ENCODE measurements around the gene INTU. TPM values are rescaled to one million over a fixed set of nuclear protein-coding genes. Genes with fewer than 3 reads are reported as not detected.

The INTU gene
- total and polyA plus RNA-seq, 9 of the 15 experiments (the other 6 are each of a cell fraction or from before 2014, with no cell fraction given) = 1.5 to 8.9 (median 3.9) TPM

DNA sequence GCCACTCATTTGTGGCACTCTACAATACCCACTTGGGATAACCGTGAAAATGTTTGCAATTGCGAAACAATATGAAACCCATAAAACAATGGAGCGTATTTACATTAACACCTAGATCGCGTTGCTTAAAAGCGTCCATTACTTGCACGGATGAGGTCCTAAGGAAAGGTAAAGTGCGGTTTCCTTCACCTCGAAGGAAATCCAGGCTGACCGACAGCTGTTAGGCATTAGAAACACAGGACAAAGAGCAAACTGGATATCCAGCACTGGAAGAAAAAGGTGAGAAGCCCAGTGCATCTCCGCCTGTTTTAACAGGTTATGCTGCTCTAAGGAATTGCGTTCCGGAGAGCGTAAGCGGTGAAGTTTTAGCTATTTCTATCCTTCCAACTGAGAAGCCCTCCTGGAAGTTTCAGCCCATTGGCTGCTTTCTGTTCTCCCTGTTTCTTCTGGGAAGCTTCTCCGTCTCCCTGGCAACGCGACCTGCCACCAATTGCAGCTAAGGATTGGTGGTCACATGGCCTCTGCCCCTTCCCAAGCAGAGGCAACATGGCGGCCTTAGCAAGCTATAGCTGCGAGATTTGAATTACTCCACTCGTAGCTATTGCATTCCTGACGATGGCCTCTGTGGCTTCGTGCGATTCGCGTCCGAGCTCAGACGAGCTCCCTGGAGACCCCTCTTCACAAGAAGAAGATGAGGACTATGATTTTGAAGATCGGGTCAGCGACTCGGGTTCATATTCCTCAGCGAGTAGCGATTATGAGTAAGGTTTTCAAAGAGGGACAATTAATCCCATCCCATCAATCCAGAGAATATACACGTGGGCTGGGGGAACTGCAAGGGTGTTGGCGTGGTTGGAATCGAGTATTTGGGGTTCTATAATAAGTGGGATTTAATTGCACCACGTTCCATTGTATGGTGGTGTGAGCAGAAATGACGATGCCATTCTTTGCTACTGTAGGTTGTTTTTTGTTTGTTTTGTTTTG is at the start of gene INTU (continued):
- TF ChIP-seq, protein P1, sequence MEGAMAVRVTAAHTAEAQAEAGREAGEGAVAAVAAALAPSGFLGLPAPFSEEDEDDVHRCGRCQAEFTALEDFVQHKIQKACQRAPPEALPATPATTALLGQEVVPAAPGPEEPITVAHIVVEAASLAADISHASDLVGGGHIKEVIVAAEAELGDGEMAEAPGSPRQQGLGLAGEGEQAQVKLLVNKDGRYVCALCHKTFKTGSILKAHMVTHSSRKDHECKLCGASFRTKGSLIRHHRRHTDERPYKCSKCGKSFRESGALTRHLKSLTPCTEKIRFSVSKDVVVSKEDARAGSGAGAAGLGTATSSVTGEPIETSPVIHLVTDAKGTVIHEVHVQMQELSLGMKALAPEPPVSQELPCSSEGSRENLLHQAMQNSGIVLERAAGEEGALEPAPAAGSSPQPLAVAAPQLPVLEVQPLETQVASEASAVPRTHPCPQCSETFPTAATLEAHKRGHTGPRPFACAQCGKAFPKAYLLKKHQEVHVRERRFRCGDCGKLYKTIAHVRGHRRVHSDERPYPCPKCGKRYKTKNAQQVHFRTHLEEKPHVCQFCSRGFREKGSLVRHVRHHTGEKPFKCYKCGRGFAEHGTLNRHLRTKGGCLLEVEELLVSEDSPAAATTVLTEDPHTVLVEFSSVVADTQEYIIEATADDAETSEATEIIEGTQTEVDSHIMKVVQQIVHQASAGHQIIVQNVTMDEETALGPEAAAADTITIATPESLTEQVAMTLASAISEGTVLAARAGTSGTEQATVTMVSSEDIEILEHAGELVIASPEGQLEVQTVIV (CRISPR knock-in tag; IDR thresholded peaks at IDR 0.05; ENCODE audit: borderline replicate concordance) = no peak
- TF ChIP-seq POU5F1 (IDR thresholded peaks at IDR 0.05; ENCODE audit: borderline replicate concordance, low read depth, low read length, partially characterized antibody) = no peak
- TF ChIP-seq, protein P2, sequence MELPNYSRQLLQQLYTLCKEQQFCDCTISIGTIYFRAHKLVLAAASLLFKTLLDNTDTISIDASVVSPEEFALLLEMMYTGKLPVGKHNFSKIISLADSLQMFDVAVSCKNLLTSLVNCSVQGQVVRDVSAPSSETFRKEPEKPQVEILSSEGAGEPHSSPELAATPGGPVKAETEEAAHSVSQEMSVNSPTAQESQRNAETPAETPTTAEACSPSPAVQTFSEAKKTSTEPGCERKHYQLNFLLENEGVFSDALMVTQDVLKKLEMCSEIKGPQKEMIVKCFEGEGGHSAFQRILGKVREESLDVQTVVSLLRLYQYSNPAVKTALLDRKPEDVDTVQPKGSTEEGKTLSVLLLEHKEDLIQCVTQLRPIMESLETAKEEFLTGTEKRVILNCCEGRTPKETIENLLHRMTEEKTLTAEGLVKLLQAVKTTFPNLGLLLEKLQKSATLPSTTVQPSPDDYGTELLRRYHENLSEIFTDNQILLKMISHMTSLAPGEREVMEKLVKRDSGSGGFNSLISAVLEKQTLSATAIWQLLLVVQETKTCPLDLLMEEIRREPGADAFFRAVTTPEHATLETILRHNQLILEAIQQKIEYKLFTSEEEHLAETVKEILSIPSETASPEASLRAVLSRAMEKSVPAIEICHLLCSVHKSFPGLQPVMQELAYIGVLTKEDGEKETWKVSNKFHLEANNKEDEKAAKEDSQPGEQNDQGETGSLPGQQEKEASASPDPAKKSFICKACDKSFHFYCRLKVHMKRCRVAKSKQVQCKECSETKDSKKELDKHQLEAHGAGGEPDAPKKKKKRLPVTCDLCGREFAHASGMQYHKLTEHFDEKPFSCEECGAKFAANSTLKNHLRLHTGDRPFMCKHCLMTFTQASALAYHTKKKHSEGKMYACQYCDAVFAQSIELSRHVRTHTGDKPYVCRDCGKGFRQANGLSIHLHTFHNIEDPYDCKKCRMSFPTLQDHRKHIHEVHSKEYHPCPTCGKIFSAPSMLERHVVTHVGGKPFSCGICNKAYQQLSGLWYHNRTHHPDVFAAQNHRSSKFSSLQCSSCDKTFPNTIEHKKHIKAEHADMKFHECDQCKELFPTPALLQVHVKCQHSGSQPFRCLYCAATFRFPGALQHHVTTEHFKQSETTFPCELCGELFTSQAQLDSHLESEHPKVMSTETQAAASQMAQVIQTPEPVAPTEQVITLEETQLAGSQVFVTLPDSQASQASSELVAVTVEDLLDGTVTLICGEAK (IDR thresholded peaks at IDR 0.05) = 0 out of 2 replicates have a peak, but pooled peaks have one; percentile 17
- TF ChIP-seq, protein P2 (CRISPR knock-in tag; IDR thresholded peaks at IDR 0.05) = no peak
- peak; percentile 44 for TF ChIP-seq TAF9B (IDR thresholded peaks at IDR 0.05; ENCODE audit: partially characterized antibody)
- peak; percentile 54 for TF ChIP-seq CBFA2T2 (conservative IDR thresholded peaks at IDR 0.05)
- no peak for TF ChIP-seq TEAD2 (tag; IDR thresholded peaks at IDR 0.05)
- 0 out of 4 replicates have a peak, but pooled peaks of 1 of the 2 experiments have one; percentile 25 for TF ChIP-seq TEAD1 (CRISPR knock-in tag; IDR thresholded peaks at IDR 0.05)
- TF ChIP-seq NFRKB (IDR thresholded peaks at IDR 0.05; ENCODE audit: low read depth) = peak; percentile 89
- TF ChIP-seq SUPT5H (IDR thresholded peaks at IDR 0.05) = peak; percentile 57
- TF ChIP-seq DACH1 (IDR thresholded peaks at IDR 0.05; ENCODE audit: partially characterized antibody) = peak; percentile 34
- TF ChIP-seq ZNF507 (tag; conservative IDR thresholded peaks at IDR 0.05) = no peak
- TF ChIP-seq, protein P3, sequence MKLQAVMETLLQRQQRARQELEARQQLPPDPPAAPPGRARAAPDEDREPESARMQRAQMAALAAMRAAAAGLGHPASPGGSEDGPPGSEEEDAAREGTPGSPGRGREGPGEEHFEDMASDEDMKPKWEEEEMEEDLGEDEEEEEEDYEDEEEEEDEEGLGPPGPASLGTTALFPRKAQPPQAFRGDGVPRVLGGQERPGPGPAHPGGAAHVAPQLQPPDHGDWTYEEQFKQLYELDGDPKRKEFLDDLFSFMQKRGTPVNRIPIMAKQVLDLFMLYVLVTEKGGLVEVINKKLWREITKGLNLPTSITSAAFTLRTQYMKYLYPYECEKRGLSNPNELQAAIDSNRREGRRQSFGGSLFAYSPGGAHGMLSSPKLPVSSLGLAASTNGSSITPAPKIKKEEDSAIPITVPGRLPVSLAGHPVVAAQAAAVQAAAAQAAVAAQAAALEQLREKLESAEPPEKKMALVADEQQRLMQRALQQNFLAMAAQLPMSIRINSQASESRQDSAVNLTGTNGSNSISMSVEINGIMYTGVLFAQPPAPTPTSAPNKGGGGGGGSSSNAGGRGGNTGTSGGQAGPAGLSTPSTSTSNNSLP (IDR thresholded peaks at IDR 0.05; ENCODE audit: borderline replicate concordance, low read depth, low read length) = no peak
- peak; percentile 45 for TF ChIP-seq PHF20 (IDR thresholded peaks at IDR 0.05; ENCODE audit: partially characterized antibody)
